Osteocyte (in vitro differentiated cells): ENCODE measurements around the gene FRMD3. TPM values are rescaled to one million over a fixed set of nuclear protein-coding genes. Genes with fewer than 3 reads are reported as not detected.

Experiments
- DNase-seq: peaks from one replicate; pipeline ENCODE4 v3.0.0; 2021; ENCODE audit warnings: mixed read lengths; ENCODE audit not compliant: unreplicated experiment; ENCODE audit errors: extremely low spot score
- H3K27ac Mint-ChIP-seq: one replicate; pipeline ENCODE4 v1.8.0; 2021; ENCODE audit warnings: mild to moderate bottlenecking, mixed read lengths; ENCODE audit not compliant: unreplicated experiment
- H3K27me3 Mint-ChIP-seq: one replicate; pipeline ENCODE4 v1.8.0; 2021; ENCODE audit warnings: mixed read lengths; ENCODE audit not compliant: unreplicated experiment
- H3K36me3 Mint-ChIP-seq: one replicate; pipeline ENCODE4 v1.8.0; 2021; ENCODE audit warnings: mixed read lengths; ENCODE audit not compliant: unreplicated experiment
- H3K4me1 Mint-ChIP-seq: one replicate; pipeline ENCODE4 v1.8.0; 2021; ENCODE audit warnings: mixed read lengths; ENCODE audit not compliant: unreplicated experiment
- H3K4me3 Mint-ChIP-seq: one replicate; pipeline ENCODE4 v1.8.0; 2021; ENCODE audit warnings: mild to moderate bottlenecking, moderate library complexity, mixed read lengths; ENCODE audit not compliant: unreplicated experiment
- H3K9me3 Mint-ChIP-seq: one replicate; pipeline ENCODE4 v1.8.0; 2021; ENCODE audit warnings: mixed read lengths; ENCODE audit not compliant: unreplicated experiment
- CTCF ChIP-seq: fragments of 200-600 bp; sonication (generic); IDR thresholded peaks from 2 replicates; pipeline ENCODE4 v1.5.0; 2021; ENCODE audit warnings: antibody characterized with exemption, mild to moderate bottlenecking, moderate library complexity
- total RNA-seq: library from RNA; stranded (reverse); gene quantifications from 2 replicates; pipeline ENCODE4 v1.2.1, GENCODE V29; 2021

FRMD3 gene
- total RNA-seq, 1 donor from 2014 or later = 0.35 TPM

GRCh38 chr9:83537331-83538171 lies 650 bp downstream of the FRMD3 start:
- H3K36me3 Mint-ChIP-seq = no peaks in the 10 kb centered on the region
- peaks cover 29% of the 10 kb centered on the region for H3K27me3 Mint-ChIP-seq
- H3K4me3 Mint-ChIP-seq = peak overlapping the region; percentile 51
- H3K27ac Mint-ChIP-seq = no peak overlapping the region
- DNase-seq = peak; percentile 85
- peaks cover 10% of the 10 kb centered on the region for H3K4me1 Mint-ChIP-seq
- no peak for TF ChIP-seq CTCF
- no peaks in the 10 kb centered on the region for H3K9me3 Mint-ChIP-seq

DNA sequence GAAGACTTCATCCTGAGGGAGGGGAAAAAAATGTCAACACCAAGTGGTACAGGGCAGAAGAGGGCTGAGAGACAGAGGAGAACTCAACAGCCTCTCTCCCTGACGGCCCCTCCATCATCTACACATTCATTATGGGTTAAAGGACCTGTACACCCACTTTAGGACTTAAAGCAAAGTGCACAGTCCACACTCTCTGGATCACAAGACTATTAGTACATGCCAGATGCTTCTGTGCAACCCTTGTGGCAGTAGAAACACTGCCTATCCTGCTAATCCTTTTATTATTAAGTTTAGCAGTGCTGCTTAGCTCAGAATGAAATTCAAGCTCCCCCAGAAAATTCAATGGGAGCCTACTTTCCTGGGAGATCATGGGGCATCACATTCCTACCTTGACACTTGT lies 1.9 kb downstream of the FRMD3 start:
- peaks cover 10% of the 10 kb centered on the region for H3K4me1 Mint-ChIP-seq
- no peaks in the 10 kb centered on the region for H3K36me3 Mint-ChIP-seq
- no peak for DNase-seq
- TF ChIP-seq CTCF = no peak
- no peak overlapping the region for H3K27ac Mint-ChIP-seq
- no peaks in the 10 kb centered on the region for H3K9me3 Mint-ChIP-seq
- H3K4me3 Mint-ChIP-seq = no peak overlapping the region
- peaks cover 29% of the 10 kb centered on the region for H3K27me3 Mint-ChIP-seq

DNA sequence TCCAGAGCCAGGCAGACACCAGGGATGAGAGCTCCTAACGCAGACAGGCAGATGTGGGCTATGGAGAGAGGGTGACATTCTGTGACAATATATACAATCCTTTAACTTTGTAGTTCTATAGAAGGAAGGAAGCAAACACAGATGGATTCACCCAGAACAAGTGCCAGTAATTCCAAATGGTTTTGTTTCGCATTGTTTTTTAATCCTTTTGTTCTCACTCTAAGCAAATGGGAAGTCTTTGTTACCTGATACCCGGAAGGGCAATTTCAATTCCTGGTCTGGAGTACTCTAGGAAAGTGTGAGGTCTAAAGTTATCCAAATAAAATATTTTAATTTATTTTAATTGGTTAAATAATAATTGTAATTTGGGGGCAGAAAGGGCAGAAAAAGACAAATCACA lies 2.5 kb downstream of the FRMD3 start:
- Mint-ChIP-seq H3K4me3 (no peak overlapping the region), H3K4me1 (peaks cover 10% of the 10 kb centered on the region), H3K9me3 (no peaks in the 10 kb centered on the region), H3K27ac (no peak overlapping the region), H3K36me3 (no peaks in the 10 kb centered on the region), H3K27me3 (peaks cover 29% of the 10 kb centered on the region)
- DNase-seq = no peak
- TF ChIP-seq CTCF = no peak

DNA sequence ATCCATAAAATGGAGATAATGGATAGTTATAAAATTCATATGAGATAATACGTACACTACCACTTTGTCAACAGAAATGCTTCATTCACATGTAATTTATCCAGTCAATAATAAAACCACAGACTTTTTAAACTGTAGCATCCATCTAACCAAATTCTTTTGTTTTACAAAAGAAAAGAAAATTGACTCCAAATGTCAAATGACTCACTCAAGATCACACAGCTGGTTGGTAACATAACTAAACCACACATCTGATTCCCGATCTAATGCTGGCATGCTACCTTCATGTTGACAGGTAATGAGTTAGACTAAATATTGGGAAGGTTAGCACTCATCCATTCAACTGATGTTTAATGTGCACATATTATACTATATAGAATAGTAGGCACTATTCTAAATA lies 4.9 kb downstream of the FRMD3 start:
- no peaks in the 10 kb centered on the region for H3K36me3 Mint-ChIP-seq

More for the DNA sequence above, 4.9 kb downstream of the FRMD3 start:
- DNase-seq = no peak
- Mint-ChIP-seq H3K27ac (no peak overlapping the region), H3K27me3 (peaks cover 26% of the 10 kb centered on the region), H3K9me3 (no peaks in the 10 kb centered on the region), H3K4me1 (peaks cover 6% of the 10 kb centered on the region), H3K4me3 (no peak overlapping the region)
- TF ChIP-seq CTCF = no peak
